Neural progenitor cell (in vitro differentiated cells): ENCODE results near the gene CHRNA1.

Experiments used
- EZH2 ChIP-seq: fragments of 200-600 bp; sonication (generic); IDR thresholded peaks from 2 replicates; pipeline ENCODE4 v1.6.1; 2017; ENCODE audit warnings: antibody characterized with exemption, mild to moderate bottlenecking, moderate library complexity
- TF ChIP-seq, protein P1 (sequence below): fragments of 200-600 bp; sonication (generic); IDR thresholded peaks from 2 replicates; pipeline ENCODE4 v1.5.1; 2017; ENCODE audit warnings: antibody characterized with exemption, mild to moderate bottlenecking

- TF ChIP-seq, protein P1, sequence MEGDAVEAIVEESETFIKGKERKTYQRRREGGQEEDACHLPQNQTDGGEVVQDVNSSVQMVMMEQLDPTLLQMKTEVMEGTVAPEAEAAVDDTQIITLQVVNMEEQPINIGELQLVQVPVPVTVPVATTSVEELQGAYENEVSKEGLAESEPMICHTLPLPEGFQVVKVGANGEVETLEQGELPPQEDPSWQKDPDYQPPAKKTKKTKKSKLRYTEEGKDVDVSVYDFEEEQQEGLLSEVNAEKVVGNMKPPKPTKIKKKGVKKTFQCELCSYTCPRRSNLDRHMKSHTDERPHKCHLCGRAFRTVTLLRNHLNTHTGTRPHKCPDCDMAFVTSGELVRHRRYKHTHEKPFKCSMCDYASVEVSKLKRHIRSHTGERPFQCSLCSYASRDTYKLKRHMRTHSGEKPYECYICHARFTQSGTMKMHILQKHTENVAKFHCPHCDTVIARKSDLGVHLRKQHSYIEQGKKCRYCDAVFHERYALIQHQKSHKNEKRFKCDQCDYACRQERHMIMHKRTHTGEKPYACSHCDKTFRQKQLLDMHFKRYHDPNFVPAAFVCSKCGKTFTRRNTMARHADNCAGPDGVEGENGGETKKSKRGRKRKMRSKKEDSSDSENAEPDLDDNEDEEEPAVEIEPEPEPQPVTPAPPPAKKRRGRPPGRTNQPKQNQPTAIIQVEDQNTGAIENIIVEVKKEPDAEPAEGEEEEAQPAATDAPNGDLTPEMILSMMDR = no peak
- TF ChIP-seq EZH2 = no peak
Observed at GRCh38 chr2:174781298-174781697, 17.0 kb upstream of the CHRNA1 start.
